Vagina (tissue), 2 donors: ENCODE results near the gene ELP5. TPM values are rescaled to one million over a fixed set of nuclear protein-coding genes. Genes with fewer than 3 reads are reported as not detected.

Experiments
- DNase-seq, 2 donors: peaks; one replicate each; pipeline ENCODE4 v3.0.0-alpha.2; 2017; ENCODE audit errors: extremely low spot score in 2 of 2
- H3K27ac ChIP-seq: fragments of 200-600 bp; sonication (generic); one replicate; pipeline ENCODE4 v1.5.1; 2019
- H3K27me3 ChIP-seq: fragments of 200-600 bp; sonication (generic); one replicate; pipeline ENCODE4 v1.5.1; 2019
- H3K36me3 ChIP-seq, 2 donors: fragments of 200-600 bp; sonication (generic); one replicate each; pipeline ENCODE4 v1.5.1; 2017 to 2019
- H3K4me1 ChIP-seq: fragments of 200-600 bp; sonication (generic); one replicate; pipeline ENCODE4 v1.5.1; 2019
- H3K4me3 ChIP-seq, 2 donors: fragments of 200-600 bp; sonication (generic); 1 replicate in 1 of 2; 2 replicates in 1 of 2; pipeline ENCODE4 v1.5.1; 2016 to 2019
- H3K9me3 ChIP-seq: fragments of 200-600 bp; sonication (generic); one replicate; pipeline ENCODE4 v1.5.1; 2019
- POLR2A ChIP-seq, 2 donors: fragments of 450-650 bp; IDR thresholded peaks; one replicate each; pipeline ENCODE4 v1.6.1; 2017; ENCODE audit warnings: antibody characterized with exemption in 2 of 2, mild to moderate bottlenecking in 2 of 2, moderate library complexity in 2 of 2
- POLR2AphosphoS5 ChIP-seq, 2 donors: sonication (generic); formaldehyde crosslinking; IDR thresholded peaks; one replicate each; pipeline ENCODE4 v1.9.0; 2017; ENCODE audit warnings: antibody characterized with exemption in 2 of 2, mild to moderate bottlenecking in 2 of 2, low read depth in 1 of 2; ENCODE audit not compliant: insufficient read depth in 1 of 2
- intact Hi-C: fragments of 100-400 bp; cut with DNase I; formaldehyde crosslinking; loops from one replicate; pipeline ENCODE4 v1.15.1; 2023
- total RNA-seq: library from RNA; depleted of rRNA; stranded (reverse); fragments of >200 nt; gene quantifications from one replicate; pipeline ENCODE4 v1.2.3, GENCODE V29; 2016
- TF ChIP-seq, protein P1 (sequence below), 3 experiments: fragments of 450-650 bp in 2 of 3; fragments of 200-600 bp in 1 of 3; sonication (generic) in 1 of 3; IDR thresholded peaks; one replicate each; pipeline ENCODE4 v1.5.1; 2017 to 2019; ENCODE audit warnings: antibody characterized with exemption in 3 of 3, mild to moderate bottlenecking in 2 of 3, moderate library complexity in 2 of 3

ELP5 gene
- total RNA-seq, 1 donor from 2014 or later, result 30.9 TPM

DNA sequence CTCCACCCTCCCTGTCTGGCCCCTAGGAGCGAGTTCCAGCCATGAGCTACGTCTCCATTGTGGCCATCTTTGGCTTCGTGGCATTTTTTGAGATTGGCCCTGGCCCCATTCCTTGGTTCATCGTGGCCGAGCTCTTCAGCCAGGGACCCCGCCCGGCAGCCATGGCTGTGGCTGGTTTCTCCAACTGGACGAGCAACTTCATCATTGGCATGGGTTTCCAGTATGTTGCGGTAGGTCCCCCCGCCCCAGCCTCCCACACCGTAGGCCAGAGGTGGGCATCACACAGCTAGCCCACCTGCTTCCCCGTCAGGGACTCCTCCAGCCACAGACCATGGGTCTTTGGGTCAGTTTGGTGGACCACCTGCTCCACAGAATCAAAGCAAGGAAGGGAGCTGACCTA is 33.7 kb downstream of the ELP5 start:
- intact Hi-C loops, result no loop called here
- H3K4me3 ChIP-seq, result no peak overlapping the region
- no peaks in the 10 kb centered on the region for H3K36me3 ChIP-seq
- peaks cover 23% of the 10 kb centered on the region for H3K4me1 ChIP-seq
- no peak for DNase-seq
- TF ChIP-seq POLR2AphosphoS5 (IDR thresholded peaks at IDR 0.05; ENCODE audit: insufficient read depth in 1 of 2, low read depth in 1 of 2) (no peak), POLR2A (IDR thresholded peaks at IDR 0.05) (no peak)
- TF ChIP-seq, protein P1, sequence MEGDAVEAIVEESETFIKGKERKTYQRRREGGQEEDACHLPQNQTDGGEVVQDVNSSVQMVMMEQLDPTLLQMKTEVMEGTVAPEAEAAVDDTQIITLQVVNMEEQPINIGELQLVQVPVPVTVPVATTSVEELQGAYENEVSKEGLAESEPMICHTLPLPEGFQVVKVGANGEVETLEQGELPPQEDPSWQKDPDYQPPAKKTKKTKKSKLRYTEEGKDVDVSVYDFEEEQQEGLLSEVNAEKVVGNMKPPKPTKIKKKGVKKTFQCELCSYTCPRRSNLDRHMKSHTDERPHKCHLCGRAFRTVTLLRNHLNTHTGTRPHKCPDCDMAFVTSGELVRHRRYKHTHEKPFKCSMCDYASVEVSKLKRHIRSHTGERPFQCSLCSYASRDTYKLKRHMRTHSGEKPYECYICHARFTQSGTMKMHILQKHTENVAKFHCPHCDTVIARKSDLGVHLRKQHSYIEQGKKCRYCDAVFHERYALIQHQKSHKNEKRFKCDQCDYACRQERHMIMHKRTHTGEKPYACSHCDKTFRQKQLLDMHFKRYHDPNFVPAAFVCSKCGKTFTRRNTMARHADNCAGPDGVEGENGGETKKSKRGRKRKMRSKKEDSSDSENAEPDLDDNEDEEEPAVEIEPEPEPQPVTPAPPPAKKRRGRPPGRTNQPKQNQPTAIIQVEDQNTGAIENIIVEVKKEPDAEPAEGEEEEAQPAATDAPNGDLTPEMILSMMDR (IDR thresholded peaks at IDR 0.05), result no peak
- no peaks in the 10 kb centered on the region for H3K9me3 ChIP-seq
- no peaks in the 10 kb centered on the region for H3K27me3 ChIP-seq
- no peak overlapping the region for H3K27ac ChIP-seq

DNA sequence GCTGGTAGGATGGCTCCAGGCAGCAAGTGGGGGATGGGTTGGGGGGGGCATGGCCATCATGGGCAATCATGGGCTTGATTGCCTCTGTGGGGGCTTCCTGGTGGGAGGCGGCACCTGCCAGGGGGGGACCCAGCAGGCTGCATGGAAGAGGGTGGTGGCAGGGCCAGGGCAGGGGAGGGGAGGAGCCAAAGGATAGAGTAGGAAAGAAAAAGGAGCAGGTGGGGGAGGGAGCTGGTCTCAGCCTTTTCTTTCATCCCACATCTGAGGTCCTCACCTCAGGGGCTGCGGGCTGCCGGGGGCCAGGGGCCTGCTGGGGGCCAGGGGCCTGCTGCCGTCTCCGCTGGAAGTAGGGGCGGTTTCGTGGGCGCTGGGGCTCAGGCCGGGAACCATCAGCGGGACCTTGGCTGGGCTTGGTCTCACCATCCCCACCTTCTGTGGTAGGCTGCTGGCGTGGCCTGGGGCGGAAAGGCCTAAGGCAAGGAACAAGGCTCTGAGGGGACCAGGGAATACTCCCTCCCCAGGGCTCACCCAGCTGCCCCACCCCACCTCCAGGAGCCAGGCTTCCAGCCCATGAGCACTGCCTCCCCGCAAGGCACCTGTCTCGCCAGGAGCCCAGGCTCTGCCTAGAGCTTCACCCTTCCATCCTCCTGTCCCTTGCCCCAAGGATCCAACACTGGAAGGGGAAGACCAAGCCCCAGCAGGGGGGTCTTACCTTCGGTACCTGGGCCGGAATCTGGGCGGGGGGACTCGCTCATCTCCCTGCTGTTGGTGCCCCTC is 37.4 kb downstream of the ELP5 start:
- no peaks in the 10 kb centered on the region for H3K9me3 ChIP-seq
- TF ChIP-seq POLR2AphosphoS5 (IDR thresholded peaks at IDR 0.05; ENCODE audit: insufficient read depth in 1 of 2, low read depth in 1 of 2) (no peak), POLR2A (IDR thresholded peaks at IDR 0.05) (no peak)
- TF ChIP-seq, protein P1 (IDR thresholded peaks at IDR 0.05), result no peak
- H3K36me3 ChIP-seq, result no peaks in the 10 kb centered on the region
- no peak overlapping the region for H3K4me3 ChIP-seq
- intact Hi-C loops, result no loop called here
- DNase-seq, result no peak
- peaks cover 22% of the 10 kb centered on the region for H3K4me1 ChIP-seq
- H3K27me3 ChIP-seq, result no peaks in the 10 kb centered on the region
- H3K27ac ChIP-seq, result no peak overlapping the region

DNA sequence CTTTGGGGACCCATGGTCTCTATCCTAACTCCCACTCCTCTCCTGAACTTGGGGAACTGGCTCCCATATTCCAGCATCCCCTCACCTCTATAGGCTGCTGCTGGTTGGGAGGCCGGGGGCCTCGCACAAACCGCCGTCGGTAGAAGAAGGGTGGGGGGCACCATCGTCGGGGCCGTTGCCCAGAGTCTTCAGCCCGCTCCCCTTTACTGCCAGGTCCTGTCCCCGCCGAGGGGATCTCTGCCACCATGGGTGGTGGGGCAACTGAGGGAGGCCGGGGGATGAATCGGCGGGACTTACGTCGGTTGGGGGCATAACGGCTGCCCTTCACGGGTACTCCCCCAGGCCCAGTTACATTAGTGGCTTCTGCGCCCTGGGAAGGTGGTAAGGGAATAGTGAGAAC is 38.2 kb downstream of the ELP5 start:
- no peak for TF ChIP-seq POLR2A (IDR thresholded peaks at IDR 0.05)
- TF ChIP-seq POLR2AphosphoS5 (IDR thresholded peaks at IDR 0.05; ENCODE audit: insufficient read depth in 1 of 2, low read depth in 1 of 2), result no peak
- TF ChIP-seq, protein P1 (IDR thresholded peaks at IDR 0.05), result no peak
- peaks cover 29% of the 10 kb centered on the region for H3K4me1 ChIP-seq

GRCh38 chr17:7290685-7291084 is 38.7 kb downstream of the ELP5 start:
- TF ChIP-seq, protein P1 (IDR thresholded peaks at IDR 0.05), result no peak
- TF ChIP-seq POLR2AphosphoS5 (IDR thresholded peaks at IDR 0.05; ENCODE audit: insufficient read depth in 1 of 2, low read depth in 1 of 2), result no peak
- TF ChIP-seq POLR2A (IDR thresholded peaks at IDR 0.05), result no peak
- H3K27me3 ChIP-seq, result no peaks in the 10 kb centered on the region
- no peak overlapping the region for H3K27ac ChIP-seq
- no peaks in the 10 kb centered on the region for H3K9me3 ChIP-seq
- no peak overlapping the region for H3K4me3 ChIP-seq
- DNase-seq, result no peak
- intact Hi-C loops, result no loop called here
- peaks cover 33% of the 10 kb centered on the region for H3K4me1 ChIP-seq
- no peaks in the 10 kb centered on the region for H3K36me3 ChIP-seq

More for the DNA sequence above, 38.2 kb downstream of the ELP5 start:
- no peaks in the 10 kb centered on the region for H3K27me3 ChIP-seq
- H3K27ac ChIP-seq, result no peak overlapping the region
- H3K4me3 ChIP-seq, result no peak overlapping the region
- intact Hi-C loops, result no loop called here
- H3K9me3 ChIP-seq, result no peaks in the 10 kb centered on the region
- DNase-seq, result no peak
- no peaks in the 10 kb centered on the region for H3K36me3 ChIP-seq

GRCh38 chr17:7292194-7292593 is 40.2 kb downstream of the ELP5 start:
- TF ChIP-seq, protein P1 (IDR thresholded peaks at IDR 0.05), result no peak
- TF ChIP-seq POLR2A (IDR thresholded peaks at IDR 0.05) (no peak), POLR2AphosphoS5 (IDR thresholded peaks at IDR 0.05; ENCODE audit: insufficient read depth in 1 of 2, low read depth in 1 of 2) (no peak)

More at GRCh38 chr17:7292194-7292593, 40.2 kb downstream of the ELP5 start:
- H3K27me3 ChIP-seq, result no peaks in the 10 kb centered on the region
- no peaks in the 10 kb centered on the region for H3K36me3 ChIP-seq
- no peak for DNase-seq
- H3K9me3 ChIP-seq, result no peaks in the 10 kb centered on the region
- no peak overlapping the region for H3K4me3 ChIP-seq
- H3K27ac ChIP-seq, result no peak overlapping the region
- intact Hi-C loops, result no loop called here
- H3K4me1 ChIP-seq, result peaks cover 45% of the 10 kb centered on the region
